IMR-90 (cell line): ENCODE data around the gene TMEM120A. TPM values are rescaled to one million over a fixed set of nuclear protein-coding genes. Genes with fewer than 3 reads are reported as not detected.

ENCODE experiments used
- ATAC-seq: fragments of 200-7000 bp; cut with Tn5 transposase; 2 replicates; pipeline ENCODE4 v1.9.1; 2020; ENCODE audit warnings: low read depth, mild to moderate bottlenecking, moderate library complexity
- BruUV-seq: library from RNA; stranded (reverse); fragments of 400-500 nt; replicated peaks from 2 replicates; lab custom pipeline; 2021; lab: Mats Ljungman, UMichigan
- CTCF ChIA-PET: fragments of 300-600 bp; formaldehyde crosslinking; extraction: SDS; loops from one replicate; lab custom pipeline; 2021; ENCODE audit warnings: antibody characterized with exemption; lab: Yijun Ruan, JAX
- POLR2A ChIA-PET: fragments of 300-600 bp; sonication (Branson Sonifier 250); formaldehyde crosslinking; loops from one replicate; lab custom pipeline; 2022; ENCODE audit warnings: antibody characterized with exemption; ENCODE audit not compliant: unreplicated experiment; lab: Charles Lee
- DNase-seq: peaks from one replicate; pipeline ENCODE4 v3.0.0; 2013
- H2AFZ ChIP-seq: replicated peaks from 2 replicates; pipeline ENCODE3; 2013; ENCODE audit warnings: low read length, mild to moderate bottlenecking; ENCODE audit not compliant: poor library complexity
- H2AK5ac ChIP-seq: 2 replicates; pipeline ENCODE4 v1.6.1; 2013; ENCODE audit warnings: low read depth, low read length, inconsistent platforms
- H2AK9ac ChIP-seq: replicated peaks from 2 replicates; pipeline ENCODE3; 2013; ENCODE audit warnings: mild to moderate bottlenecking, low read depth, low read length, moderate library complexity; ENCODE audit not compliant: poor library complexity
- H2BK120ac ChIP-seq: 2 replicates; pipeline ENCODE4 v1.6.1; 2013; ENCODE audit warnings: low read depth, low read length, inconsistent platforms
- H2BK15ac ChIP-seq: 3 replicates; pipeline ENCODE4 v1.6.1; 2013; ENCODE audit warnings: low read depth, low read length, inconsistent platforms
- H2BK20ac ChIP-seq: 2 replicates; pipeline ENCODE4 v1.6.1; 2013; ENCODE audit warnings: low read depth, mild to moderate bottlenecking, inconsistent platforms, low read length, moderate library complexity
- H2BK5ac ChIP-seq: 2 replicates; pipeline ENCODE4 v1.6.1; 2013; ENCODE audit warnings: mild to moderate bottlenecking, low read depth, low read length, inconsistent platforms; ENCODE audit not compliant: poor library complexity, severe bottlenecking
- H3K14ac ChIP-seq: replicated peaks from 2 replicates; pipeline ENCODE4 v1.6.1; 2013; ENCODE audit warnings: low read depth, low read length, inconsistent platforms
- H3K18ac ChIP-seq: 2 replicates; pipeline ENCODE4 v1.6.1; 2013; ENCODE audit warnings: low read depth, low read length, control low read depth
- H3K23ac ChIP-seq: 2 replicates; pipeline ENCODE4 v1.6.1; 2013; ENCODE audit warnings: low read depth, low read length, inconsistent platforms
- H3K27ac ChIP-seq: 2 replicates; pipeline ENCODE4 v1.5.1; 2013; ENCODE audit warnings: mild to moderate bottlenecking, control low read depth, low read length; ENCODE audit not compliant: insufficient read depth
- H3K27me3 ChIP-seq: 2 replicates; pipeline ENCODE4 v1.6.1; 2013; ENCODE audit warnings: low read length; ENCODE audit not compliant: control insufficient read depth, insufficient read depth
- H3K36me3 ChIP-seq: 2 replicates; pipeline ENCODE4 v1.6.1; 2013; ENCODE audit warnings: low read length, mixed read lengths; ENCODE audit not compliant: control insufficient read depth, insufficient read depth
- H3K4ac ChIP-seq: 2 replicates; pipeline ENCODE4 v1.6.1; 2013; ENCODE audit warnings: low read depth, low read length, inconsistent platforms
- H3K4me1 ChIP-seq: 2 replicates; pipeline ENCODE4 v1.6.1; 2013; ENCODE audit warnings: low read length, mixed read lengths; ENCODE audit not compliant: control insufficient read depth, insufficient read depth
- H3K4me2 ChIP-seq: 2 replicates; pipeline ENCODE4 v1.6.1; 2013; ENCODE audit warnings: low read depth, mild to moderate bottlenecking, control low read depth, low read length, moderate library complexity
- H3K4me3 ChIP-seq: 2 replicates; pipeline ENCODE4 v1.5.1; 2013; ENCODE audit warnings: low read depth, mild to moderate bottlenecking, control low read depth, low read length, moderate library complexity; ENCODE audit not compliant: insufficient read depth
- H3K56ac ChIP-seq: 2 replicates; pipeline ENCODE4 v1.6.1; 2013; ENCODE audit warnings: low read length, inconsistent platforms; ENCODE audit not compliant: insufficient read depth; ENCODE audit errors: extremely low read depth
- H3K79me1 ChIP-seq, 2 experiments: 2 replicates each; pipeline ENCODE4 v1.6.1; 2013; ENCODE audit warnings: low read length in 2 of 2, inconsistent platforms in 1 of 2, low read depth in 1 of 2
- H3K9ac ChIP-seq: 2 replicates; pipeline ENCODE4 v1.6.1; 2013; ENCODE audit warnings: low read depth, low read length, control low read depth
- H3K9me1 ChIP-seq: 2 replicates; pipeline ENCODE4 v1.6.1; 2013; ENCODE audit warnings: low read length, inconsistent platforms; ENCODE audit not compliant: insufficient read depth
- H3K9me3 ChIP-seq: 2 replicates; pipeline ENCODE4 v1.6.1; 2013; ENCODE audit warnings: low read length; ENCODE audit not compliant: control insufficient read depth, insufficient read depth
- H4K20me1 ChIP-seq: 2 replicates; pipeline ENCODE4 v1.6.1; 2013; ENCODE audit warnings: low read length, inconsistent platforms; ENCODE audit not compliant: insufficient read depth
- H4K5ac ChIP-seq: 2 replicates; pipeline ENCODE4 v1.6.1; 2013; ENCODE audit warnings: mild to moderate bottlenecking, low read depth, low read length, control low read depth
- H4K8ac ChIP-seq, 2 experiments: 2 replicates each; pipeline ENCODE4 v1.6.1; 2013; ENCODE audit warnings: low read depth in 2 of 2, low read length in 2 of 2, control low read depth in 1 of 2, inconsistent platforms in 1 of 2
- H4K91ac ChIP-seq: 2 replicates; pipeline ENCODE4 v1.6.1; 2013; ENCODE audit warnings: low read depth, low read length, inconsistent platforms; ENCODE audit not compliant: insufficient read depth
- CHD1 ChIP-seq: IDR thresholded peaks from 2 replicates; pipeline ENCODE4 v1.6.1; 2012; ENCODE audit warnings: low read depth, low read length, improper control_type of control experiment
- MAFK ChIP-seq: IDR thresholded peaks from 2 replicates; pipeline ENCODE4 v1.6.1; 2012; ENCODE audit warnings: low read depth, low read length, improper control_type of control experiment
- NFE2L2 ChIP-seq: fragments of 150-350 bp; IDR thresholded peaks from 2 replicates; pipeline ENCODE4 v1.6.1; 2016; ENCODE audit warnings: low read depth, mild to moderate bottlenecking, low read length
- RAD21 ChIP-seq: IDR thresholded peaks from 2 replicates; pipeline ENCODE4 v1.6.1; 2012; ENCODE audit warnings: low read length, improper control_type of control experiment
- WGBS, 2 experiments: methylation state at CpG; one replicate each; pipeline versions ENCODE4 v1.1.5 to v1.1.7; 2013; ENCODE audit warnings: missing lambda C conversion rate in 2 of 2; ENCODE audit not compliant: insufficient read length in 1 of 2; ENCODE audit errors: extremely low coverage in 2 of 2; 5-methylcytosine and 5-hydroxymethylcytosine counted together
- dilution Hi-C: fragments of 300-500 bp; cut with HindIII; formaldehyde crosslinking; loops from one replicate; pipeline ENCODE4 v1.14.3; 2018; ENCODE audit warnings: low sequenced_read_pairs; ENCODE audit not compliant: unreplicated experiment
- in situ Hi-C: fragments of 300-500 bp; cut with MboI; formaldehyde crosslinking; loops from 3 replicates; pipeline ENCODE4 v1.14.3; 2019; ENCODE audit warnings: low sequenced_read_pairs, inconsistent platforms, mixed read lengths
- intact Hi-C: fragments of 100-400 bp; cut with micrococcal nuclease; formaldehyde crosslinking; loops from 2 replicates; pipeline ENCODE4 v1.10.0; 2022
- polyA plus RNA-seq, 3 experiments: library from polyadenylated mRNA; depleted of rRNA; stranded (reverse); fragments of >200 nt; gene quantifications; 2 replicates each; pipeline ENCODE4 v1.2.3, GENCODE V29; 2012; ENCODE audit warnings: low replicate concordance in 1 of 3
- total RNA-seq: library from RNA; depleted of rRNA; stranded (reverse); fragments of >200 nt; gene quantifications from 2 replicates; pipeline ENCODE4 v1.2.3, GENCODE V29; 2012

TMEM120A gene
- total and polyA plus RNA-seq, 2 of the 4 experiments (the other 2 are of a cell fraction), result 32.1 to 39.3 TPM

GRCh38 chr7:76022026-76022780 lies 27.8 kb upstream of the TMEM120A start:
- BruUV-seq, result no TSS peak
- Histone ChIP-seq H4K91ac (no peak overlapping the region), H3K4me2 (no peak overlapping the region), H2BK15ac (no peak overlapping the region), H2BK20ac (no peak overlapping the region), H2AFZ (no peak overlapping the region), H2AK9ac (no peak overlapping the region), H3K23ac (no peak overlapping the region), H3K9ac (no peak overlapping the region), H3K4ac (no peak overlapping the region), H3K56ac (no peak overlapping the region), H4K8ac (no peak overlapping the region), H3K27me3 (no peaks in the 10 kb centered on the region), H3K9me1 (no peaks in the 10 kb centered on the region), H4K5ac (no peak overlapping the region), H2BK5ac (no peak overlapping the region), H3K18ac (no peak overlapping the region), H3K36me3 (peaks cover 17% of the 10 kb centered on the region), H3K4me3 (no peak overlapping the region), H3K14ac (no peak overlapping the region), H3K4me1 (no peaks in the 10 kb centered on the region), H3K9me3 (no peaks in the 10 kb centered on the region), H3K79me1 (no peaks in the 10 kb centered on the region), H2BK120ac (no peak overlapping the region), H4K20me1 (0 out of 2 replicates have a peak, but pooled peaks cover 4% of the 10 kb centered on the region), H2AK5ac (no peak overlapping the region), H3K27ac (no peak overlapping the region)
- dilution Hi-C loops, result no loop called here
- ATAC-seq, result no peak
- no peak for DNase-seq
- intact Hi-C loops, result no loop called here
- in situ Hi-C loops, result no loop called here
- POLR2A ChIA-PET, result no interaction called here
- TF ChIP-seq MAFK (no peak), CHD1 (no peak), RAD21 (no peak), NFE2L2 (no peak)
- no CpG with 5 or more reads among the region's 7 CpGs for WGBS, 2 experiments
- CTCF ChIA-PET, result interaction anchor here (0.6 kb wide), 1 partner anchor 460 kb away, joined by 5 read pairs; no protein-coding TSS in a partner anchor
